HG02840 (cell line): Measurements from ENCODE around the gene SLC8A1.

Experiments
- ATAC-seq: cut with Tn5 transposase; IDR thresholded peaks from one replicate; pipeline ENCODE4 v1.9.1; 2021; ENCODE audit warnings: mild to moderate bottlenecking, moderate library complexity, moderate number of reproducible peaks; ENCODE audit not compliant: unreplicated experiment, low FRiP score

The SLC8A1 gene

GRCh38 chr2:40430776-40431599 is 20.9 kb downstream of the SLC8A1 start:
- ATAC-seq, result no peak

GRCh38 chr2:40428439-40428838 is 23.5 kb downstream of the SLC8A1 start:
- ATAC-seq, result no peak

GRCh38 chr2:40421631-40422297 is 30.1 kb downstream of the SLC8A1 start:
- ATAC-seq, result no peak

- ATAC-seq, result no peak
These were observed 31.4 kb downstream of the SLC8A1 start for GRCh38 chr2:40420478-40420877.

GRCh38 chr2:40419364-40419762 is 32.5 kb downstream of the SLC8A1 start:
- no peak for ATAC-seq

GRCh38 chr2:40418614-40419363 is 33.1 kb downstream of the SLC8A1 start:
- no peak for ATAC-seq

- no peak for ATAC-seq
These were observed 35.4 kb downstream of the SLC8A1 start for GRCh38 chr2:40416486-40416885.

- ATAC-seq, result no peak
These were observed 36.5 kb downstream of the SLC8A1 start for GRCh38 chr2:40415391-40415790.

- no peak for ATAC-seq
These were observed 39.4 kb downstream of the SLC8A1 start for GRCh38 chr2:40412456-40412855.

- ATAC-seq, result no peak
These were observed 41.2 kb downstream of the SLC8A1 start for GRCh38 chr2:40410695-40411094.

GRCh38 chr2:40409734-40410133 is 42.2 kb downstream of the SLC8A1 start:
- ATAC-seq, result no peak

- no peak for ATAC-seq
These were observed 45.2 kb downstream of the SLC8A1 start for GRCh38 chr2:40406485-40407289.

- ATAC-seq, result no peak
These were observed 46.4 kb downstream of the SLC8A1 start for GRCh38 chr2:40405465-40405864.

GRCh38 chr2:40404517-40404916 is 47.4 kb downstream of the SLC8A1 start:
- no peak for ATAC-seq

GRCh38 chr2:40403233-40403836 is 48.6 kb downstream of the SLC8A1 start:
- no peak for ATAC-seq

- no peak for ATAC-seq
These were observed 50.0 kb downstream of the SLC8A1 start for GRCh38 chr2:40401896-40402295.

GRCh38 chr2:40400336-40400953 is 51.4 kb downstream of the SLC8A1 start:
- no peak for ATAC-seq

GRCh38 chr2:40397765-40398164 is 54.1 kb downstream of the SLC8A1 start:
- ATAC-seq, result no peak

- no peak for ATAC-seq
These were observed 55.8 kb downstream of the SLC8A1 start for GRCh38 chr2:40396124-40396523.
